Measurements from ENCODE around the gene GSG1L2.
A peak's percentile ranks its signal among the peaks of the same experiment; 100 is the strongest.

GSG1L2 gene

DNA sequence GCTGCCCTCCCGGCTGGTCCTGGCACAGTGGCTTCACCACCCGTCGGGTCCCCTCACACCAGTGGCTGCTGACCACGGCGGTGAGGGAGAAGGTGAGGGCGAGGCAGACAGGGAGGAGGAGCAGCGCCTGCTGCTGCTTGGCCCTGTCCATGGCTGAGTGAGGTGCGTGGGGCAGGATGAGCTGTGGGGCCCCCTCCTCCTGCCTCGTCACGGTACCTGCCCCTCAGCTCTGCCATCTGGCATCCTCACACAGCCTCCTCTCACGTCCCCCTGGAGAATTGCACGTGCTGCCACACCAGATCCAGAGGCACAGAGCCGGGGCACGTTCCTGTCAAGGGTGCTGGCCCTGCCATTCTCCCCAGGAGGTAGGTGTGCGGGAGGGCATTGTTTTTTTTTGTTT lies at the start of gene GSG1L2:
Gene GSG1L2, minus strand, starts transcription at position 159 of the 400 bp plus-strand sequence. Its CDS starts 8 bp downstream, at position 151.
- no peak within 1 kb of the TSS for H3K4me3 ChIP-seq
- no peak for DNase-seq (ENCODE audit: low spot score)
- no peak within 1 kb of the TSS for H3K27ac ChIP-seq
- TF ChIP-seq, protein P1, sequence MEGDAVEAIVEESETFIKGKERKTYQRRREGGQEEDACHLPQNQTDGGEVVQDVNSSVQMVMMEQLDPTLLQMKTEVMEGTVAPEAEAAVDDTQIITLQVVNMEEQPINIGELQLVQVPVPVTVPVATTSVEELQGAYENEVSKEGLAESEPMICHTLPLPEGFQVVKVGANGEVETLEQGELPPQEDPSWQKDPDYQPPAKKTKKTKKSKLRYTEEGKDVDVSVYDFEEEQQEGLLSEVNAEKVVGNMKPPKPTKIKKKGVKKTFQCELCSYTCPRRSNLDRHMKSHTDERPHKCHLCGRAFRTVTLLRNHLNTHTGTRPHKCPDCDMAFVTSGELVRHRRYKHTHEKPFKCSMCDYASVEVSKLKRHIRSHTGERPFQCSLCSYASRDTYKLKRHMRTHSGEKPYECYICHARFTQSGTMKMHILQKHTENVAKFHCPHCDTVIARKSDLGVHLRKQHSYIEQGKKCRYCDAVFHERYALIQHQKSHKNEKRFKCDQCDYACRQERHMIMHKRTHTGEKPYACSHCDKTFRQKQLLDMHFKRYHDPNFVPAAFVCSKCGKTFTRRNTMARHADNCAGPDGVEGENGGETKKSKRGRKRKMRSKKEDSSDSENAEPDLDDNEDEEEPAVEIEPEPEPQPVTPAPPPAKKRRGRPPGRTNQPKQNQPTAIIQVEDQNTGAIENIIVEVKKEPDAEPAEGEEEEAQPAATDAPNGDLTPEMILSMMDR (IDR thresholded peaks at IDR 0.05), result no peak

DNA sequence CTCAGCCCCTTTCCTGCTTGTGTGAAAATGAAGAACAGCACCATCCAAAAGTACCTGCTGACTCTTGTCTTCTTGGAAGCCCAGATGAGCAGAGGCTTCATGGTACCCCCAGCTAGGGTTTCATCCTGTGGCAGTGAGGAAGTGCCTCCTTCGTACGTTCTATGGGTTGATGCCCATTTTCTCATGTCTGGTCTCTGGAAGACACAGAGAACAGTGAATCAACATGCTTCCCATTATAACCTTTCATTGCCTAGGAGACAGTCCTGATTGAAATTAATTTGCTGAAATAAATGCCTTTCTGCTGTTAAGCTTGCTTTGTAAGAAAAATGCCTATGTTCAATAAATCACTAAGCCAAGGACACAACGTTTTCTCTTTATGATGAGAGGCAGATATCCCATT lies 46.7 kb upstream of the GSG1L2 start:
- H3K27ac ChIP-seq, result no peak overlapping the region
- H3K4me3 ChIP-seq, result no peak overlapping the region
- peak; percentile 3 for DNase-seq (ENCODE audit: low spot score)
- TF ChIP-seq, protein P1 (IDR thresholded peaks at IDR 0.05), result no peak

DNA sequence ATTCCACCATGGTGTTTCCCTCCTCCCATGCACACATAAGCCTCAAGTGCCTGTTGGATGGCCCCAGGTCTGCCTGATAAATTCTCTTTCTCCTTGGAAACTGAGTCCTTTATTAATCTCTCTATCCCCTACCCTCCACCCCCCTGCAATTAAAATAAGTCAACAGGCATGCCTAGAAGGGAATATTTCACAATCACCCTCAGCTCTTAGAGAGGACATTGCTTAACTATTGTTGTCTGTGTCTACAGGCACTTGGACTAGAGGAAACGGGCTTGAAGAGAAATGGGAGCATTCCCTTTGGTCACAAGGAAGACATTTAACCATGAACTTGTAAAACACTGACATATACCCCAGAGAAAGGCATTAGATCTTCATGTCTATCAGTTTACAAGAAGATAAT lies 43.7 kb upstream of the GSG1L2 start:
- no peak overlapping the region for H3K27ac ChIP-seq
- H3K4me3 ChIP-seq, result no peak overlapping the region
- no peak for DNase-seq (ENCODE audit: low spot score)
- TF ChIP-seq, protein P1 (IDR thresholded peaks at IDR 0.05), result no peak

DNA sequence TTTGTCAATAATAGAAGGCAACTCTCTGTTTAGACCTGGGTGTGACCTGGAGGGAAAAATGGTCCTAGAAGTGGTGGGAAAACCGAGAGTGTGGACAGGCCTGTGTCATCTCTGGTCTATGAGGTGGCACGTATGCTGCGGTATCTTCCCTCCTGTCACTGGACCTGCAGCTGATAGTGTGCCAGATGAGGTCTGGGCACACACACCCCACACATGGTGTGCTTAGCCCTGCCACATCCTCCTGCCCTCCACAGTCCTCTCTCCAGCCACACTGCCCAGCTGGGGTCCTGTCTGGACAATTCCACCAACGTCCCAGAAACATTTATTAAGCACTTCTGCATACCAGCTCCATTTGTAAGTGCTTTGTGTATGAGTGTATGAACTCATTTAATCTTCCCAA lies 41.1 kb upstream of the GSG1L2 start:
- TF ChIP-seq, protein P1 (IDR thresholded peaks at IDR 0.05), result no peak
- no peak overlapping the region for H3K27ac ChIP-seq
- H3K4me3 ChIP-seq, result no peak overlapping the region
- peak; percentile 66 for DNase-seq (ENCODE audit: low spot score)

DNA sequence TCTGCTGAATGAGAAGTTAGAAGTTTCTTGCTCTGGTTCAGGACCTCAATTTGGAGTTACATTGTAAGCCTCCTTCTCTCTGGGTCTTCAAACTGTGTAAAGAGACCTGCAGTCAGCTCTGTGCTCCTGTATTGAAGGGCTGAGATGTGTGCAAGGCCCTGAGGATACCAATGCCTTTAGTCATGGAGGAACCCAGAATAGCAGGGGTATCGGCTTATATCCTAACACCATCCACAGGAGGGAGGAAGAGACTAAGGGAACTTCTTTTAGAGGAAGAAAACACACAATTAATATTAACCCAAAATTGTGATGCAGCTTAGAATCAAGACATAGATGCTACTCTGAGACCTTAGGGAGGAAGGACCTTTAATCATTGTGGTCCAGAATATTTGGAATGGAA lies 40.3 kb upstream of the GSG1L2 start:
- Histone ChIP-seq H3K4me3 (no peak overlapping the region), H3K27ac (no peak overlapping the region)
- TF ChIP-seq, protein P1 (IDR thresholded peaks at IDR 0.05), result no peak
- DNase-seq (ENCODE audit: low spot score), result peak; percentile 7

DNA sequence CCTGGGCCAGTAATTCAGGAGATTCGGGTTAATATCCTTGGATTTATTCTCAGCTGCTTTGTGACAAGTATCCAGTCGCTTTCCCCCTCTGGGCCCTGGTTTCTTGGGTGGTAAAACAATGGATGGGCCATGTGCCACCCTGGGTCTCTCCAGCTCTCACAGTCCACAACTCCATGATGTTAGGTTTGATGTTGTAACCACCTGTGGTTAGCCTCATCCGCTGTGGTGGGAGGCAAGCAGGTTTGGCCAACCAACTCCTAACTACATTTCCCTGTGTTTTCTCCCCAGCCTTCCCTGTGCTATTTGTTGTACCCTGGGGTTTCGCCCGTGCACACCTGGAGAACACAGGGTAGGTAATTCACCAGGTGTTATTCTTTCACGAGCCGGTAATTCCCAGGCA lies 39.0 kb upstream of the GSG1L2 start:
- DNase-seq (ENCODE audit: low spot score), result peak; percentile 46
- TF ChIP-seq, protein P1 (IDR thresholded peaks at IDR 0.05), result no peak
- no peak overlapping the region for H3K27ac ChIP-seq
- no peak overlapping the region for H3K4me3 ChIP-seq

DNA sequence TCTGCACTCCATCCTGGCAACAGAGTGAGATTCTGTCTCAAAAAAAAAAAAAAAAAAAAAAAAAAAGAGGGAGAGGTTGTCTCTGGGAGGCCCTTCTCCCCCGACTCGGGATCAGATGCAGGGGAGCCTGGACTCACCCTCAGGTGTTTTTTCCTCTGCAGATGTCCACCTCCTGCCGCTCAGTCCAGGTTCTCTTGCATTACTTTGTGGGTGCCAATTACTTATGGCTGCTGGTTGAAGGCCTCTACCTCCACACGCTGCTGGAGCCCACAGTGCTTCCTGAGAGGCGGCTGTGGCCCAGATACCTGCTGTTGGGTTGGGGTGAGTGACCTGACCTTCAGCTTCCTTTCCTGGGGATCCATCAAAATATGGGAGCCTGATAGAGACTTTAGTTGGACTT lies 37.9 kb upstream of the GSG1L2 start:
- peak; percentile 57 for DNase-seq (ENCODE audit: low spot score)
- no peak overlapping the region for H3K27ac ChIP-seq
- TF ChIP-seq, protein P1 (IDR thresholded peaks at IDR 0.05), result no peak
- H3K4me3 ChIP-seq, result no peak overlapping the region

All from coronary artery (tissue), 2 donors.